OCI-M2 (cell line): ENCODE data around the gene GSG1L.

Experiments
- DNase-seq: peaks from one replicate; lab custom pipeline; 2025; ENCODE audit not compliant: unreplicated experiment; lab: John Stamatoyannopoulos, UW

The GSG1L gene

DNA sequence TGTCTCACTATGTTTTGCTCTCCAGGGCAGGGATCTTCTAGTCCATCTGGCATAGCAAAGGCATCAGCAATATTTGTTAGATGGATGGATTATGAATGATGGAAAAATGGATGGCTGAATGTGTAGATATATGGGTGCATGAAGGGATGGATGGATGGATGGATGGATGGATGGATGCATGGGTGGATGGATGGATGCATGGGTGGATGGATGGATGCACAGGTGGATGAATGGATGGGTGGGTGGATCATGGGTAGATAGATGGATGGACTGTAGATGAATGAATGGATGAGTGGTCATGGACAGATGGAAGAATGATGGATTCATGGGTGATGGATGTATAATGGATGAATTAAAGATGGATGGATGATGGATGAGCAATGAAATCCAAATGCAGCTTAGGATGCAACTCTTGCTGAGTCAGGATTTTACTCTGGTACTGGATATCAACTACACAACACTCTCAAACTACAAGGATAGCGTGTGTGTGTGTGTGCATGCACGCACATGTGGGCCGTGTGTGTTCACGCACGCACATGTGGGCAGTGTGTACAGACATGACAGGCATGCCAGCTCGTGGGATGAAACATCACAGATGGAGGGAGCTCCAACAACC, 34.0 kb downstream of the GSG1L start:
- no peak for DNase-seq

DNA sequence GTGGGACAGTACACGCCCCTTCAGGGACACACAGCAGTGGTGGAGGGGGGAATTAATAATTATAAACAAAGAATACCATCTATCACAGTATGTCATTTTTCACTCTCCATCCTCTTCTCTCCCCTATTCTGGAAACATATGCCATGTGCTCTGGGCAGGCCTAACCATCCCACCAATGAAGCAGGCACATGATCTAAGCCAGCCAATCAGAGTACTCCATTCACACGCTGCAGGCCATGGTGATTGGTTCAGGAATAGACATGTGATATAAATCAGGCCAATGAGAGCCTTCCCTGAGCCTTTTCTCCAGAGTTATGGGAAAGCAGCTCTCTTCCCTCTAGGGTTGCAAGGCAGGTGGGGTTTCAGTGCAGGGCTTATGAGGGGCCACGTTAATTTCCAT, 36.5 kb downstream of the GSG1L start:
- DNase-seq: no peak

DNA sequence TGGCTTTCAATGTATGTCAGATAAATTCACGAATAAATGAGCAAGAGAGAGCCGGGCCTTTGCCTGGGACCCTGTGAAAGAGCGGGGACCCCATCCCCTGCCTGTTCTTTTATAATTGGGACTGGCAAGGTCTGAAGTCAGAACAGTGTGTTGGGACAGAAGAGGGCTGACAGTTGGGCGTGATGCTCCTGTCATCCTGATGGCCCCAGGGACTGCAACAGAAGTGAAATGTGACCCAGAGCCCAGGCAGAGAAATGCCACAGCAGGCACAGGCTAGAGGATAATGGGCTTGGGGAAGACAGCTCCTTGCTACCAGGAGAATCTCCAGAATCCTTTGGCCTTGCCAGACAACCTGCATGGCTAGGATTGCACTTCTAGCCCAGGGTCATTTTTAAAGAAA, 37.9 kb downstream of the GSG1L start:
- no peak for DNase-seq

DNA sequence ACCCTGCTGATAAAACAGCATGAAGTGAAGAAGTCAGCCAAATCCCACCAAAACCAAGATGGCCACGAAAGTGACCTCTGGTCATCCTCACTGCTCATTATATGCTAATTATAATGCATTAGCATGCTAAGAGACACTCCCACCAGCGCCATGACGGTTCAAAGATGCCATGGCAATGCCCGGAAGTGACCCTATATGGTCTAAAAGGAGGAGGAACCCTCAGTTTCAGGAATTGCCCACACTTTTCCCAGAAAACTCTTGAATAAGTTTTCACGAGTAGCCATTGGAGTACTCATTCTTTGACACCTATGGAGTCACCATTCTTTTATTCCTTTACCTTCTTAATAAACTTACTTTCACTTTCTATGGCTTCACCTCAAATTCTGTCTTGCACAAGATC, 44.3 kb downstream of the GSG1L start:
- DNase-seq: no peak

DNA sequence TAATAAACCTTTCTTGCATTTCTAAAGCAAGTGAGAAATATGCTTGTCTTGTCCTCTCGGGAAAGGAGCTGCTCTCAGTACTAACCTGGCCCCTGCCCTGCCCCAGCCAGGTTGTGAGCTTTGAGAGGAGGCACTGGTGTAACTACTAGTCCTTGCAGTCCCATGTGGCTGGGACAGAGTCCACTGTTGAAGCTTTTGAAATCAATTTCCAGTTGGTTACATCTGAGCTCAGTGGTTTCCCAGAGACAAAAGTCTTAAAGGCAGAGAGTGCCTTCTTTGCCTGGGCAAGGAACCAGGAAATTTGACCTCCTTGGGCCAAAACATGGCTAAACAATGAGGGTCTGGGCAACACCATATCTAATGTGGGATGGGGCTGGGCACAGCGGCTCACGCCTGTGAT, 48.7 kb downstream of the GSG1L start:
- DNase-seq: no peak

DNA sequence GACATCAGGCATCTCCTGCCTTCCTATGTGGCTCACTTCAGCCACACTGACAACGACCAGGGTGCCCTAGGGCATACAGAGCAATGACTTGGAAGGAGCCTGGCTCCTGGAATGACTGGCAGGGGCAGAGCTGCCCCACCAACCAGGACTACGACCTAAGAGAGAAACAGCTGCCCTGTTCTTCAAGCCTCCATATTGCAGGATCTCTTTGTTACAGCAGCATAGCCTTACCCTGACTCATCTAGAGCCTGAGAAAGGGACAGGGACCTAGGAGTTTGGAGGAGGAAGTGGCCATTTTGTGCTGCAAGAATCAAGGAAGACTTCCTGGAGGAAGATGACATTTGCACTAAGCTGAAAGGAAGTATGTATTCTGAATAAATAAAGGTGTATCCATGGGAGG, 49.6 kb downstream of the GSG1L start:
- DNase-seq: no peak

DNA sequence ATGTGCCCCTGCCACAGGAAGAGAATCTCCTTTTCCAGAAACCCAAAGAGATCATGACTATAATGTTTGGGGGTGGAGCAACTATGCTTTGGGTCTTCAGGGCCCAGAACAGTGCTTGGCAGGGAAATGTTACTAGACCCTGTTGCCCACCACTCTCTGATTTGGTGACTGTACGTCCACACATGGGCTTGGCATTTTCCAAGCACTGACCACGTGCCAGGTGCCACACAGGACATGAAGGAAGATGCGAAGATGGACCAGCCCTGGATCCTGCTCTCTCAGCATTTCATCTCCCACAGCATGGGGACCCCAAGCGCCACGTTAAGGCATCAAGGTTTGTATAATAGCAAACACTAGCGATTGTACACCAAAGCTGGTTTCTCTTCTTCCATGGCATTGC, 50.1 kb downstream of the GSG1L start:
- DNase-seq: no peak

DNA sequence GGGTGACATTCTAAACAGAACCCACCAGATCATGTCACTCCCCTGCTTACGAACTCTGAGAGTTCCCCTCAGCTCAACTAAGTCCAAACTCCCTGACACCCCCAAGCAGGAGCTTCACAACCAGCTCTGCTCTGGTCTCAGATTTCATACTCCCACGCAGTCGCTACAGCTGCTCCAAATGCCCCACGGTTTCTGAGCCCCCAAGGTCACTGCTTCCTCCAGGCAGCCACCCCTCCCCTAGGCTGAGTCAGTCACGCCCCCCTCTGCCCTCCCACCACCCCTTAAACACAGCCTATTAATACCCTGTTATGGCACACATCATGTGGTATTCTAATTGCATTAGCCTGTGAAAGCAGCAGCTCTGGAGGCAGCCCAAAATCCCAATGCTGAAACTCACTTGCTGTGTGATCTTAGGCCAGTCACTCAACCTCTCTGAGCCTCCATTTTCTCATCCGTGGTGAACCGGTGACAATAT, 51.5 kb downstream of the GSG1L start:
- DNase-seq: no peak

DNA sequence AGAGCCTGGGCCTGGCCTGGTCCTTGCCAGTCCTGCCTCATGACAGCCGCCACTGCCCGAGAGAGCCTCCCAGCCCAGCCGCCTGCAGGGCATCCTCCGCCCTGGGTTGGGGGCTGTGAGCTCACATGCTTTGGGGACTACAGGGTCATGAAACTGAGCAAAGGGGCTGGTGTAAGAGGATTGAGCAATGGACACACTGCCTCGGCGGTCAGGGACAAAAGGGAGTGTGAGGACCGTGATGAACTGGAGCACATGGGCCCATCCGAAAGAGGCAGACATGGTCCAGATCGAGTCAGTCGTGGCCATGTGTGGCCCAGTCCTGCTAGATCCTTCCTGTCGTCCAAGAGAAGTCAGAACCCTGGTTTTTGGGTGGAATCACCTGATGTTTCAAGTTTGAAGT, 52.3 kb downstream of the GSG1L start:
- DNase-seq: no peak

DNA sequence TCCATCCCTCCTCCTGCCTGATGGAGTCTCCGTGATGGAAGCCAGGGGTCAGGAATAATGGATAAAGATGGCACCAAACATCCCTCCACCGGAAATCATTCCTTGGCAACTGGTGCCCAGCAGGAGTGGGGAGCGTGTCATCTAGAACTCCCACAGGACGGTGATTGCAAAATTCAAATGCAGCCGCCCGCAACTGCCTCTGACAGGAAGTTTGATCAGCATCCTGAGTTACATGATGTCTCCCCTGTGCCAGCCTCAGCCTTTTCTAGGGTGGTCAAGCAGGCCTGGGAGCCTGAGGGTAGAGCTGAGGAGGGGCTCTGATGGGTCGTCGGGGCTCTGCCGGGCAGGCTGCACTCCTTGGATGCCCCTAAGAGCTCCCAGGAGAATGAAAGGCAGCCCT, 52.8 kb downstream of the GSG1L start:
- DNase-seq: no peak

DNA sequence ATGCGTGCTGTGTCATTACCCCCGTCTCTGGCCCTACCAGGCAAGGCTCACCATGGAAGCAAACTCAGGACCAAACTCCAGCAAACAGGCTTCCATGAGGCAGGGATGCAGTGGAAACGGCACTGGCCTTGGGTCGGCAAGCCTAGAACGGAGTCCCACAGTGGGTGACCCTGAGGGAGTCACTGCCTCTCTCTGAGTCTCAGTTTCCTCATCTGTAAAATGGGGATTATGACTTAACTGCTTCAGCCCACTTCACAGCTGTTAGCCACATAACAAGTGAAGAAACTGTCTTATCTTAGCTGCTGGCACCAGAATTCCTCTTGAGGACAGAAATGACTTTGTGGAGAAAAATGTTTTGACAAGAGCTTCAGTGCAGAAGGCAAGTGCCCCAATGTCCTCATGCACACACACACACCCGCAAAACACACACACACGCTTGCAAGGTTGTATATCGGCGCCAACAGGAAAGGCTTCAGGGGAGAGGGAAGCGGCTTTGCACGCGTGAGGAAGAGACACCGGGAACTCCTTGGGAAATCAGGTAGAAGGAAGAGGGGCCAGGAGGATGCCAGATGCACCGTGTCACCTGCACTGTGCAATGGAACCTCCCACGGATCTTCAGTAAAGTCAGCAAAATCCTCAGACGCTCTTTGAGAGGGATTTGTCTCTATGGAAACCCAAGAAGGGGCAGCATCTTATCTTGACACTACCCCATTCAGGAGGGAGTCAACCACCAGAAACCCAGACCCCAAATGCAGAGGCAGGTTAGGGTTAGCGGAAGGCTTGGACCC, 53.7 kb downstream of the GSG1L start:
- no peak for DNase-seq

DNA sequence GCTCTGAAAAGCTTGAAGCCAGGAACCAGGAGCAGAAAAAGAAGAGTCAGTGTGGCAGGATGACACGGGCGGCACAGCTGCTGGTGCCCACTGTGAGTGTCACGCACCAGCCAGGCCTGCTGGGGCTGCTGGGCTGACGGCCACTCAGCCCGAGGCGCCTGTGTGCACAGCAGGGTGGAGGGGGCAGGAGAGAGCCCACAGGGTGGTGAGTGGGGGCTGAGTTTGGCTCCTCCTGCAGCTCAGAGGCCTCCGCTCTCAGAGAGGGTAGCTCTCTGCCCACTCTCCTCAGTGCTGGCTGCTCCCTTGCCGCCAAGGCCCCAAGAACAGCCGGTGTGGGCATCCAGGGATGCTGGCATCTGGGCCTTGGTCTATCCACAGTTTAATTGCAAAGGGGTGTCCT, 59.6 kb downstream of the GSG1L start:
- DNase-seq: no peak

DNA sequence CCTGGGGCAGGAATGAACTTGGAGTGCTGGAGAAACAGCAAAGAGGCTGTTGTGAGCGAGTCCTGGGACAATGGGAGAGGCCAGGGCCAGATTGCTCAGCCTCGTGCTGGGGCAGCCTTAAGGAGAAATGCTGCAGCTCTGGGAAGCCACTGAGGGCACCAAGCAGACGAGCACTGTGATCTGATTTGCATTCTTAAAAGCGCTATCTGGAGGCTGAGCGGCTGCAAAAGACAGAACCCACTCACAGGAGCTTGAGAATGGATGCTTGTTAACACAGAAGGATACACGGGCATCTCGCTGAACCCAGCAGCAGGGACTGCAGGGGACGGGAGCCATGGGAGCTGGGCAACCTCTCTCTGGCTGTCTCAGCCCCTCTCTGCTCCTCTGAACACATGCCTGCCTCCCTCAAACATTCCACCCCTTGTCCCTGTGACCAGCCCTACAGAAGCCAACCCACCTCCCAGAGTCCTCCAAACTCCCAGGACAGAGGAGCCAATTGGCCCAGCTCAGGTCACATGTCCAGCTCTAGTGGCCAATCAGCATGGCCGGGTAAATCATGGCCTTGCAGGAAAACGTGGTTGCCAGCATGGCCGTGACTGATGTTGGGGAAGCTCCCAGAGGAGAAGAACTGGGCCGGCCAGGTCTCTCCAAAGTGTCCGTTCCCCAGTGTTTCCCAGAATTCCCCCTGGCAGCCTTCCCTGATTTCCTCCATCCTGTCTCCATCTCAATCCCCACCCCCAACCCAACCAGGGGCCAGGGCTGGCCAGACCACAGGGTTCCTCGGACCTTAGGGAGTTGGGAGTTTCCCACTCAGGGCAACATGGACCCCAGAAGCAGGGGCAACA, 60.3 kb downstream of the GSG1L start:
- DNase-seq: no peak

DNA sequence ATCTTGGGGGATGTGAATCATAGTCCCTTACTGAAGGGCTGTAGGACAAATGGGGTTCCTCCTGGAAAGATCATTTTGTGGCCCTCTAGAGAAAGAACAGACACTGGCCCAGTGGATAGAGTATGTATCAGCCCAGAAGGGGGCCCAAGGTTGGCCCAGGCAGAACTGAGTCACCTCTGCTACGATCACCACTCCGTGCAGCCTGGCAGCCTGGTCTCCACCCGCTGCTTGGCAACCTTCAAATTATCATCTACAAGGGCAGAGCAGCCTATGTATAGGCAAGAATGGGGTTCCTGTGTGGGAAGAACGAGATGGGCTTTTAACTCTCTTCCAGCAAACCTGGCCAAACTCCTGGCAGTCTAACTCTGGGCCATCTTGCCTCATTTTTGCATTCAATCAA, 61.9 kb downstream of the GSG1L start:
- DNase-seq: no peak

DNA sequence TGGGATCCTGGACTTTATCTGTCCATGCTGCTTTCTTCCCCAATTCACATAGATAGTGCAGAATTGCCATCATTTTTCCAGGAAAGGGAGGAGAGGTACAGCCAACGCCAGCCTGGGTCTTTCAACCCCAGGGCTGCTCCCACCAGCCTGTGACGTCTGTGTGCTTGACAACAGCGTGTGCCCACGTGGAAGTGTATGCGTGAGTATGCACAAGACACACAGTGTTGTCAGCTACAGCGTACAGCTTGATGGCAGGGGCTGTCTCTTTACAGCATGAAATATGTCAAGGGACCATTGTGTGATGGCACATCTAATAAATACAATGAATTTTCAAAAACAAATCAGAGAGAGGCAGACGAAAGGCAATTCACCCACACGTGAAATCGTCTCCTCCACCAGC, 62.3 kb downstream of the GSG1L start:
- no peak for DNase-seq

DNA sequence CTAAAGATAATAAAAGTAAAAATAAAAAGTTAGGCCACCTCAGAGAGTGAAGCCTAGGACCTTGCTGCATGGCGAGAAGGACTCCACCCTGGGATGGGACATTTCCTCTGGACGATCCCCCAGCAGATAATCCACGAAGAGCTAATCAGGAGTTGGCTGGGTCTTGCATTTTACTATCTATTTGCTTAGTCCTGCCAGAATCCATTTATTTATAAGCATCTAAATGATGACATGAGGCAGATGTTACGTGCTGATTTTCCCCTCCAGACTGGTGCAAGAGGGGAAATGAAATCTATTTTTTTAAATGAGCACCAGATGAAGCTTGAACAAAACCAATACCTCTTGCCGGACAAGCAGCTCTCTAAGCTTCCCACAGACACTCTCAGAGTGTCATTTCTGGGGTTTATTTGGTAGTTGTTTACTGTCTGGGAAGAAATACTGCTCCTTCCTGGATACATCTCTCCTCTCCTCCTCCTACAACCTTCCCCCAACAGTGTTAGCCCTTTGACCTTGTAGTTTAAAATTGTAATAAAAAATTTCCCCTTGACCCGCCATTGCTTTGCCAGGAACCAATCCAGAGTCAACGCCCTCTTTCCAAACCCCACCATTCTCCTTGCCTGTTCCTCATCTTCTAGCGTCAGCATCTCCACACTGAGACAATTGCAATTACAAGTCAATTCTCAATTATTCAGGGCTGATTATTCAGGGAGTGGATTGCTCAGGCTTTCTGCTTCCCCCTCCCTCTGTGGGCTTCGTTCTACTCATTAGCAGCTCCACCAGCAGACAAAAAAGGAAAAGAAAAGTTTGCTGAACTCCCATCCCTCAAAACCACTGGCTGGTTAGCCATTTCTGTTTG, 63.0 kb downstream of the GSG1L start:
- no peak for DNase-seq

DNA sequence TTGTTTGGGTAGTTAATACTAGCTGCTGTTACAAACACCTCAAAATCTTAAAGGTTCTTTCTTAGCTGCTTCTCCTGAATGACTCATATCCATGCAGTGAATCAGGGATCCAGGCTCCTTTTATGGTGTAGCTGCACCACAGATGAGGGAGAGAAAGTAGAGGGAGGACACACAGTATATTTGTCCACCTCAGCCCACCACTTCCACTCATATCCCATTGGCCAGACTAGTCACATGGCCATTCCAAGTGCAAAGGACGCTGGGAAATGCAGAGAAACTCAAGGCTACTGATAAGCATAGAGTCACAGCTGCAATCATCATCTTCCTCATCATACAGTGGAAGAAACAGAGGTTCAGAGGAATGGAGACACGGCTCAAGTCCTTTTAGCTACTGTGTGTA, 63.8 kb downstream of the GSG1L start:
- no peak for DNase-seq

DNA sequence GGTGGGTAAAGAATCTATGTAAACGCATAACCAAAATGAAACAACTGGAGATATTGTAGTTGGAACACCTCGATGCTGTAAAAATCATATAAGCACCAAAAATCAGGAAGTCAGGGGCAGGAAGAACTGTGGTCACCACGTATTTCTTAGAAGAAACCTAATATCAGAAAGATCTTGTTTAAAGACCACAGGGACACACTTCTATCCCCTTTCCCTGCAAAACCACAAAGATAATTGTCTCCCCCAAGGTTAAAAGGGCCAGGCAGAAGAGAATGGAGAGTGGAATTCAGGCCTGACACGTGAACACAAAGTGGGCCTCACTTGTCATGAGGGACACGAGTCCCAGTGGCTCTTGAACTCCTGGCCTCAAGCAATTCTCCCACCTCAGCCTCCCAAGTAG, 68.1 kb downstream of the GSG1L start:
- DNase-seq: no peak

DNA sequence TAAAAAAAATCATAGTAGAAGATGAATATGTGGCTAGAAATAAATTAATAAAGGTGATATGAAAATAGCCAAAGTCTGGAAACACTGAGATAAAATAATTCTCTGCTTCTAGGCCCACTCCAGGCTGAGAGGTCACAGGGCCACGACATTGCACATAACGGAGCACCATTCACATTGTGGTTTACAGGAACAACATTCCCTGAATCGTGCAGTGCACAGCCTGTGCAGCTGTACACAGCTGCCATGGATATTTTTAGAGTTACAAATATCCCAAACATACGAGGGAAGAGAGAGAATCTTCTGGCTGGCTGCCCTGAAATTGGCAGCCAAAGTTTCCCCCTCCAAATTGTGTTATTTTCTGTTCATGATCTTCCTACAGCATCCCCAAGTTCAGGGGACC, 68.8 kb downstream of the GSG1L start:
- no peak for DNase-seq

DNA sequence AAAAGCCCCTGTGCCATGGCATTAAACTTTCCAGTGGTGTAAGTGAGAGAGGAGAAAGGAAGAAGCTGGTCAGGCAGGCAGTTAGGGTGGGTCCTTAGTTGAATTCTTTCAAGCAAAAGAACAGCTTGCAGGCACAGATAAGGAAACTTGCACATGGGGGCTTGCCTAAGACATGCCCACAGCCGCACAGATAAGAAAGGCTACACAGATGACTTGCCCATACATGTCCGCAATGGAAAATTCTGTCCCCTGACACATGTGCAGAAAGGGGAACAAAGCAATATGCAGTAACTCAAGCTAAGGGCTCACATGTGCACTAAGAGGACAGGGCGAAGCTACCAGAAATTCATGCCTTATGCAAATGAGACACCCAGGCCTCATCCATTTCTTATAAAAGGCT, 69.9 kb downstream of the GSG1L start:
- DNase-seq: no peak

DNA sequence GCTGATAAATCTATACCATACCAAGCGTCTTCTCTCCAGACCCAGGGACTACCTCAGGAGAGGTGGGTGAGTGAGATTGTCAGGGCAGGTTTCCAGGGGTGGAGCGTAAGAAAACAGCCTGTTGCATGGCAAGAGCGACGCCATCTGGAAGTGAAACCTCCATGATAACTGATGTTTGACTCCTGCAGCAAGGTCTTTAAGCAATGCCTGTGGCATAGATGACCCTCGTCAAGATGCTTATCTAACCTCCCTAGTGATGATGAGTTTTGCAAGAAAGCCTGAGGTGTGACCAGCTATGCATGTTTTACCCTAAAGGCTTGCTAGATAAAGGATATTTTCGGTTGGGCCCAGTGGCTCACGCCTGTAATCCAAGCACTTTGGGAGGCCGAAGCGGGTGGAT, 71.6 kb downstream of the GSG1L start:
- no peak for DNase-seq
